Measurements from ENCODE around the gene TSHZ1.

GRCh38 chr18:75167759-75168618 is 42.6 kb upstream of the TSHZ1 start:
- no peak for TF ChIP-seq CTCF (IDR thresholded peaks at IDR 0.05; ENCODE audit: low read depth, low read length)
- TF ChIP-seq, protein P1, sequence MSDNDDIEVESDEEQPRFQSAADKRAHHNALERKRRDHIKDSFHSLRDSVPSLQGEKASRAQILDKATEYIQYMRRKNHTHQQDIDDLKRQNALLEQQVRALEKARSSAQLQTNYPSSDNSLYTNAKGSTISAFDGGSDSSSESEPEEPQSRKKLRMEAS (IDR thresholded peaks at IDR 0.05; ENCODE audit: low read depth, low read length), result no peak
